ENCODE results near the gene FUCA1.

FUCA1 gene

DNA sequence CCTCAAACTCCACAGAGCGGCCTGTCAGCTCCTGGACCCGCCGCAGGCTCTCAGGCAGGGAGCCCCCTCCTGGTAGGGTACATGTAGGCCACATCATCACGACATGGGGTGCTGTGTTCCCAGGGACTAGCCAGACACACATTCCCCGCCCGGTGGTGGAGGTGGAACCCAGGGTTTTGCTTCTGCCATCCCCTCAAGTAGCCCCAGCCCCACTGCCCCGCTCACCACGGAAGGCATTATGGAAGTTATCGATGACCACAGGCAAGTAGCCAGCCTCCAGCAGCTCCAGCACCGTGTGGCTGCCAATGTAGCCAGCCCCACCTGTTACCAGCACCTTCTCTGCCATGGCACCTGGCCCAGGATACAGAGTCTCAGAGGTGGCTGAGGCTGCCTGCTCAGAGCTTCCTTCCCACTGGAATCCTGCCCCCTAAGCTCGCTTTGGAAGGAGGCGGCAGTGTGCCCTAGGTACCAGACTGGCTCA is 69.4 kb downstream of the FUCA1 start:
- TF ChIP-seq, protein P1, sequence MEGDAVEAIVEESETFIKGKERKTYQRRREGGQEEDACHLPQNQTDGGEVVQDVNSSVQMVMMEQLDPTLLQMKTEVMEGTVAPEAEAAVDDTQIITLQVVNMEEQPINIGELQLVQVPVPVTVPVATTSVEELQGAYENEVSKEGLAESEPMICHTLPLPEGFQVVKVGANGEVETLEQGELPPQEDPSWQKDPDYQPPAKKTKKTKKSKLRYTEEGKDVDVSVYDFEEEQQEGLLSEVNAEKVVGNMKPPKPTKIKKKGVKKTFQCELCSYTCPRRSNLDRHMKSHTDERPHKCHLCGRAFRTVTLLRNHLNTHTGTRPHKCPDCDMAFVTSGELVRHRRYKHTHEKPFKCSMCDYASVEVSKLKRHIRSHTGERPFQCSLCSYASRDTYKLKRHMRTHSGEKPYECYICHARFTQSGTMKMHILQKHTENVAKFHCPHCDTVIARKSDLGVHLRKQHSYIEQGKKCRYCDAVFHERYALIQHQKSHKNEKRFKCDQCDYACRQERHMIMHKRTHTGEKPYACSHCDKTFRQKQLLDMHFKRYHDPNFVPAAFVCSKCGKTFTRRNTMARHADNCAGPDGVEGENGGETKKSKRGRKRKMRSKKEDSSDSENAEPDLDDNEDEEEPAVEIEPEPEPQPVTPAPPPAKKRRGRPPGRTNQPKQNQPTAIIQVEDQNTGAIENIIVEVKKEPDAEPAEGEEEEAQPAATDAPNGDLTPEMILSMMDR (IDR thresholded peaks at IDR 0.05; ENCODE audit: insufficient read depth, low read depth, low read length, missing control alignments), result peak; percentile 22

DNA sequence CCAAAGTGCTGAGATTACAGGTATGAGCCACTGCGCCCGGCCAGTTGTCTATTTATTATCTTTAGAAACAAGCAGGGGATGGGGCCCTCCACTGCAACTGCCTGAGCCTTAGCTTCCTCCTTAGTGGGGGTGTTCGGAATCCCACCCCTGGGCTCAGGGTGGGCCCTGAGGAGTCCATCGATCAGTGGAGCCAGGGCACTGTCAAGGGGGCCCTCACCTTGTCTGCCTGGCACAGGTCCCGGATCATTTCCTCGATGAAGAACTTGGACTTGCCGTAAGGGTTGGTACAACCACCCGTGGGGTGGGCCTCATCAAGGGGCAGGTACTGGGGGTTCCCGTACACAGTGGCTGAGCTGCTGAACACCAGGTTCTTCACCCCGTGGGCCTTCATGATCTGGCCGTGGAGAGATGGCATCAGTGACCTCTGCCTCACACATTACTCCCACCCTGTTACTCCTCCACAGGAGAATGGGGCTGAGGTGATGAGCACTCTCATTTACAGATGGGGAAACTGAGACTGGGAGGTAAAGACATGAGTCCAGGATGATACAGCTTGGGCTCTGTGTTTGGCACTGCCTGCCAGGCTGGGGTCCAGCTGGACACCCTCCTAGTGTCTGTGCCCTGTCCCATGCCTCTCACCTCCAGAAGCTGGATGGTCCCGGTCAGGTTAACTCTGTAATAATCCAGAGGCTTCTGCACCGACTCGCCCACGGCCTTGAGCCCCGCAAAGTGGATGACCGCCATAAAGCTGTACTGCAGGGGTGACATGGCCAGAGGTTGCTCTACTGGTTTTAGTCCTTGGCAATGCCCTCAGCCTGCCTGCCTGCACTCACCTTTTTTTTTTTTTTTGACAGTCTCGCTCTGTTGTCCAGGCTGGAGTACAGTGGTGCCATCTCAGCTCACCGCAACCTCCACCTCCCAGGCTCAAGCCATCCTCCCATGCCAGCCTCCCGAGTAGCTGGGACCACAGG is 70.3 kb downstream of the FUCA1 start:
- H3K4me3 ChIP-seq (ENCODE audit: low read depth, low read length), result no peak overlapping the region
- DNase-seq (ENCODE audit: low read depth), result no peak
- TF ChIP-seq, protein P1 (IDR thresholded peaks at IDR 0.05; ENCODE audit: insufficient read depth, low read depth, low read length, missing control alignments), result no peak

More for the DNA sequence above, 69.4 kb downstream of the FUCA1 start:
- no peak for DNase-seq (ENCODE audit: low read depth)
- H3K4me3 ChIP-seq (ENCODE audit: low read depth, low read length), result no peak overlapping the region

DNA sequence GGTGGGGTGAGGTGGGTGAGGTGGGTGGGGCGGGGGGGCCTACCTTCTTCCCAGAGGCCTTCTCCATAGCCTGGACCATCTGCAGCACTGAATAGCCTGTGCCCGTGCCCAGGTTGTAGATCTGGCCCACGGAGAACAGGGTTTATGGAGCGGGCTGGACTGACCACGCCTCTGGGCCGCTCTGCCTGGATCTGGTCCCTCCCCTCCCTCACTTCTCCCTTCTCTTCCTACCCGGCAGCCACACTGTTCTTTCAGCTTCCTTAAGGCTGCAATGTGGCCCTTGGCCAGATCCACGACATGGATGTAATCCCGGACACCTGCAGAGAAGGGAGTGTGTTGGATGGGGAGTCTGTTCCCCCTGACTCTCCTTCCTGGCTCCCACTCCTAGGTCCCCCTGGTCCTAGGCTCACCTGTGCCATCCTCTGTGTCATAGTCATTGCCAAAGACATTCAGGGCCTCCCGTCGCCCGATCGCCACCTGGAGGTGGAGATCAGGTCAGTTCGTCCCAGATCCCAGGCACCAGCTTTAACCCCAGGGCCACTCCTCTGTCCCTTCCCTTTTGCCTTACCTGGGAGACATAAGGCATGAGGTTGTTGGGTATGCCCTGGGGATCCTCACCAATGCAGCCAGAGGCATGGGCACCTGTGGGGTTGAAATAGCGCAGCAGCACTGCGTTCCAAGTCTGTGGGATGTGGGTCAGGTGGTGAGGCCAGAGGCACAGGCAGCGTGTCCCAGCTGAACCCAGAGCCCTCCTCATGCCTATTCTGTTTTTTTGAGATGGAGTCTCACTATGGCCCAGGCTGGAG is 71.4 kb downstream of the FUCA1 start:
- no peak for DNase-seq (ENCODE audit: low read depth)
- no peak overlapping the region for H3K4me3 ChIP-seq (ENCODE audit: low read depth, low read length)
- TF ChIP-seq, protein P1 (IDR thresholded peaks at IDR 0.05; ENCODE audit: insufficient read depth, low read depth, low read length, missing control alignments), result no peak

- TF ChIP-seq, protein P1 (IDR thresholded peaks at IDR 0.05; ENCODE audit: insufficient read depth, low read depth, low read length, missing control alignments), result no peak
- H3K4me3 ChIP-seq (ENCODE audit: low read depth, low read length), result no peak overlapping the region
- no peak for DNase-seq (ENCODE audit: low read depth)
Observed at GRCh38 chr1:23795676-23796465, 72.2 kb downstream of the FUCA1 start.

Measured in GM12865 (cell line).